H1 (cell line): Measurements from ENCODE around the gene MPP2. TPM values are rescaled to one million over a fixed set of nuclear protein-coding genes. Genes with fewer than 3 reads are reported as not detected.

Source experiments
- CTCF ChIA-PET: fragments of 300-600 bp; sonication (Branson Sonifier 250); formaldehyde crosslinking; loops from one replicate; lab custom pipeline; 2021; ENCODE audit not compliant: partially characterized antibody; lab: Charles Lee
- POLR2A ChIA-PET: fragments of 300-600 bp; sonication (Branson Sonifier 250); formaldehyde crosslinking; loops from one replicate; lab custom pipeline; 2021; ENCODE audit warnings: inconsistent platforms; ENCODE audit not compliant: partially characterized antibody; lab: Charles Lee
- DNase-seq, 2 experiments: peaks; one replicate each; pipeline versions ENCODE4 v3.0.0 to v3.0.0-alpha.2; 2010 to 2022; ENCODE audit warnings: low spot score in 2 of 2, low read depth in 1 of 2, mixed read lengths in 1 of 2
- FAIRE-seq: peaks from 2 replicates; lab custom pipeline; 2011; peaks lifted over from hg19 to GRCh38; lab: Jason Lieb, UNC
- H2AFZ ChIP-seq: 2 replicates; pipeline ENCODE4 v1.8.1; 2012; ENCODE audit warnings: low read length, inconsistent platforms
- H2AK5ac ChIP-seq: 2 replicates; pipeline ENCODE4 v1.6.1; 2013; ENCODE audit warnings: low read depth, low read length
- H2BK120ac ChIP-seq: replicated peaks from 2 replicates; pipeline ENCODE3; 2013; ENCODE audit warnings: low read depth, low read length, inconsistent platforms
- H2BK12ac ChIP-seq: 2 replicates; pipeline ENCODE4 v1.6.1; 2013; ENCODE audit warnings: low read depth, low read length
- H2BK15ac ChIP-seq: 2 replicates; pipeline ENCODE4 v1.6.1; 2013; ENCODE audit warnings: low read length
- H2BK20ac ChIP-seq: 2 replicates; pipeline ENCODE4 v1.6.1; 2013; ENCODE audit warnings: low read length
- H2BK5ac ChIP-seq: 2 replicates; pipeline ENCODE4 v1.6.1; 2013; ENCODE audit warnings: low read depth, low read length
- H3K14ac ChIP-seq: 2 replicates; pipeline ENCODE4 v1.6.1; 2013; ENCODE audit warnings: inconsistent platforms; ENCODE audit not compliant: insufficient read length
- H3K18ac ChIP-seq: 2 replicates; pipeline ENCODE4 v1.6.1; 2013; ENCODE audit warnings: low read length; ENCODE audit errors: extremely low read depth
- H3K23ac ChIP-seq: 2 replicates; pipeline ENCODE4 v1.6.1; 2013; ENCODE audit warnings: inconsistent platforms; ENCODE audit not compliant: insufficient read length
- H3K23me2 ChIP-seq: 2 replicates; pipeline ENCODE4 v1.6.1; 2013; ENCODE audit warnings: low read depth, low read length
- H3K27ac ChIP-seq: 2 replicates; pipeline ENCODE4 v1.6.1; 2011; ENCODE audit warnings: low read depth, low read length, inconsistent platforms
- H3K27me3 ChIP-seq, 4 experiments: replicated peaks in 1 of 4; 1 replicate in 1 of 4; 2 replicates in 3 of 4; pipeline versions ENCODE4 v1.6.1 to v1.8.1; 2011 to 2013; ENCODE audit warnings: low read length in 3 of 4, mild to moderate bottlenecking in 3 of 4, inconsistent platforms in 2 of 4, mixed read lengths in 2 of 4, moderate library complexity in 1 of 4; ENCODE audit not compliant: control insufficient read depth in 3 of 4, insufficient read depth in 3 of 4; ENCODE audit errors: extremely low read depth in 1 of 4
- H3K36me3 ChIP-seq, 4 experiments: 2 replicates each; pipeline versions ENCODE4 v1.6.1 to v1.8.1; 2011 to 2013; ENCODE audit warnings: mild to moderate bottlenecking in 4 of 4, low read length in 3 of 4, moderate library complexity in 2 of 4, control low read depth in 1 of 4, inconsistent platforms in 1 of 4; ENCODE audit not compliant: insufficient read depth in 4 of 4, control insufficient read depth in 2 of 4
- H3K4ac ChIP-seq: replicated peaks from 2 replicates; pipeline ENCODE3; 2013; ENCODE audit warnings: low read length, low read depth, mixed read lengths, inconsistent platforms; ENCODE audit not compliant: insufficient read length
- H3K4me1 ChIP-seq, 4 experiments: replicated peaks in 1 of 4; 1 replicate in 1 of 4; 2 replicates in 3 of 4; pipeline versions ENCODE4 v1.6.1 to v1.8.1; 2011 to 2013; ENCODE audit warnings: low read length in 3 of 4, inconsistent platforms in 2 of 4, mixed read lengths in 1 of 4; ENCODE audit not compliant: insufficient read depth in 4 of 4, control insufficient read depth in 3 of 4
- H3K4me2 ChIP-seq, 2 experiments: 2 replicates each; pipeline versions ENCODE4 v1.6.1 to v1.8.1; 2011 to 2013; ENCODE audit warnings: low read depth in 2 of 2, low read length in 2 of 2, control low read depth in 1 of 2, inconsistent platforms in 1 of 2, mild to moderate bottlenecking in 1 of 2; ENCODE audit not compliant: insufficient read depth in 1 of 2
- H3K4me3 ChIP-seq, 4 experiments: fragments of 200-600, 300-600 bp in 1 of 4; sonication (generic), shearing (Covaris generic), sonication (Bioruptor Twin) in 1 of 4; 2 replicates each; pipeline versions ENCODE4 v1.5.1 to v1.8.1; 2011 to 2016; ENCODE audit warnings: low read length in 4 of 4, low read depth in 3 of 4, control low read depth in 2 of 4, inconsistent platforms in 2 of 4, mild to moderate bottlenecking in 2 of 4, mixed read lengths in 1 of 4, moderate library complexity in 1 of 4; ENCODE audit not compliant: insufficient read depth in 2 of 4; ENCODE audit errors: extremely low read depth in 1 of 4
- H3K56ac ChIP-seq: replicated peaks from 2 replicates; pipeline ENCODE3; 2013; ENCODE audit warnings: low read depth, mild to moderate bottlenecking, mixed read lengths, low read length, inconsistent platforms; ENCODE audit not compliant: insufficient read length
- H3K79me1 ChIP-seq: 2 replicates; pipeline ENCODE4 v1.6.1; 2013; ENCODE audit warnings: low read depth, low read length, control low read depth
- H3K79me2 ChIP-seq, 2 experiments: 2 replicates each; pipeline versions ENCODE4 v1.6.1 to v1.8.1; 2012 to 2013; ENCODE audit warnings: low read length in 2 of 2, mild to moderate bottlenecking in 2 of 2, inconsistent platforms in 1 of 2; ENCODE audit not compliant: insufficient read depth in 2 of 2, control insufficient read depth in 1 of 2
- H3K9ac ChIP-seq, 4 experiments: replicated peaks in 1 of 4; 1 replicate in 1 of 4; 2 replicates in 3 of 4; pipeline versions ENCODE4 v1.6.1 to v1.8.1; 2011 to 2013; ENCODE audit warnings: low read depth in 3 of 4, low read length in 3 of 4, control low read depth in 2 of 4, mild to moderate bottlenecking in 2 of 4, moderate library complexity in 2 of 4, inconsistent platforms in 1 of 4; ENCODE audit errors: extremely low read depth in 1 of 4
- H3K9me3 ChIP-seq, 2 experiments: 2 replicates each; pipeline versions ENCODE4 v1.6.1 to v1.8.1; 2012 to 2013; ENCODE audit warnings: mild to moderate bottlenecking in 2 of 2, moderate library complexity in 2 of 2, control low read depth in 1 of 2, inconsistent platforms in 1 of 2, low read depth in 1 of 2, low read length in 1 of 2, mixed read lengths in 1 of 2; ENCODE audit not compliant: insufficient read depth in 2 of 2
- H4K20me1 ChIP-seq, 2 experiments: replicated peaks in 1 of 2; 2 replicates each; pipeline versions ENCODE3 to v1.8.1; 2011 to 2013; ENCODE audit warnings: inconsistent platforms in 2 of 2, low read length in 2 of 2, mild to moderate bottlenecking in 1 of 2; ENCODE audit not compliant: insufficient read depth in 2 of 2, control insufficient read depth in 1 of 2
- H4K5ac ChIP-seq: 2 replicates; pipeline ENCODE4 v1.6.1; 2013; ENCODE audit warnings: low read length, low read depth, mixed read lengths, inconsistent platforms; ENCODE audit not compliant: insufficient read length
- H4K8ac ChIP-seq: 2 replicates; pipeline ENCODE4 v1.8.0; 2013; ENCODE audit warnings: mild to moderate bottlenecking, moderate library complexity, low read length, inconsistent platforms; ENCODE audit not compliant: insufficient read depth; ENCODE audit errors: extremely low read depth
- H4K91ac ChIP-seq: replicated peaks from 2 replicates; pipeline ENCODE3; 2013; ENCODE audit warnings: low read length, mixed read lengths, inconsistent platforms; ENCODE audit not compliant: insufficient read length
- ATF3 ChIP-seq: IDR thresholded peaks from 2 replicates; pipeline ENCODE4 v1.6.1; 2011; ENCODE audit warnings: low read depth, mild to moderate bottlenecking, low read length; ENCODE audit not compliant: insufficient read depth
- BACH1 ChIP-seq: IDR thresholded peaks from 2 replicates; pipeline ENCODE4 v1.6.1; 2012; ENCODE audit warnings: low read length, improper control_type of control experiment
- BRCA1 ChIP-seq: IDR thresholded peaks from 2 replicates; pipeline ENCODE4 v1.6.1; 2012; ENCODE audit warnings: low read depth, low read length, improper control_type of control experiment
- CBX5 ChIP-seq: fragments of 300-800, 300-1000 bp; sonication (generic); IDR thresholded peaks from 2 replicates; pipeline ENCODE4 v1.7.1; 2016; ENCODE audit warnings: antibody characterized with exemption, low read length, low read depth
- EP300 ChIP-seq, 2 experiments: IDR thresholded peaks; 1 replicate in 1 of 2; 2 replicates in 1 of 2; pipeline ENCODE4 v1.6.1; 2011 to 2012; ENCODE audit warnings: low read depth in 2 of 2, low read length in 2 of 2, mild to moderate bottlenecking in 2 of 2, borderline replicate concordance in 1 of 2, inconsistent platforms in 1 of 2, moderate library complexity in 1 of 2
- HDAC6 ChIP-seq: IDR thresholded peaks from one replicate; pipeline ENCODE4 v1.7.1; 2012; ENCODE audit warnings: low read depth, mild to moderate bottlenecking, inconsistent platforms, low read length, moderate library complexity
- NANOG ChIP-seq: IDR thresholded peaks from 2 replicates; pipeline ENCODE4 v1.6.1; 2011; ENCODE audit warnings: low read length, low read depth, mild to moderate bottlenecking, inconsistent platforms; ENCODE audit not compliant: insufficient read depth, poor library complexity, severe bottlenecking
- PHF8 ChIP-seq: fragments of 200-600 bp; sonication (generic); conservative IDR thresholded peaks from 2 replicates; pipeline ENCODE4 v1.7.1; 2012; ENCODE audit warnings: low read depth, mild to moderate bottlenecking, inconsistent platforms, low read length, moderate library complexity
- SIN3A ChIP-seq, 2 experiments: IDR thresholded peaks in 1 of 2; conservative IDR thresholded peaks in 1 of 2; 2 replicates each; pipeline ENCODE4 v1.6.1; 2011 to 2012; ENCODE audit warnings: low read length in 2 of 2, improper control_type of control experiment in 1 of 2, low read depth in 1 of 2, mild to moderate bottlenecking in 1 of 2
- SIRT6 ChIP-seq: IDR thresholded peaks from one replicate; pipeline ENCODE4 v1.7.1; 2012; ENCODE audit warnings: low read length, inconsistent platforms
- SIX5 ChIP-seq: IDR thresholded peaks from 2 replicates; pipeline ENCODE4 v1.6.1; 2011; ENCODE audit warnings: mild to moderate bottlenecking, low read depth, low read length
- TCF12 ChIP-seq: IDR thresholded peaks from 2 replicates; pipeline ENCODE4 v1.6.1; 2011; ENCODE audit warnings: low read depth, mild to moderate bottlenecking, low read length
- ZNF274 ChIP-seq: IDR thresholded peaks from 2 replicates; pipeline ENCODE4 v1.7.0; 2012; ENCODE audit warnings: low read length, borderline replicate concordance; ENCODE audit errors: extremely low read depth
- WGBS, 2 experiments: shearing (Covaris generic) in 1 of 2; methylation state at CpG; one replicate each; pipeline versions ENCODE4 v1.1.6 to v1.1.7; 2013 to 2015; ENCODE audit warnings: low lambda C conversion rate in 2 of 2, mixed read lengths in 2 of 2, inconsistent platforms in 1 of 2, low coverage in 1 of 2, missing lambda C conversion rate in 1 of 2; ENCODE audit not compliant: insufficient replicate concordance in 2 of 2, insufficient coverage in 1 of 2, insufficient read length in 1 of 2; ENCODE audit errors: extremely low coverage in 1 of 2, missing lambda C conversion rate in 1 of 2; 5-methylcytosine and 5-hydroxymethylcytosine counted together
- polyA plus RNA-seq, 7 experiments: library from polyadenylated mRNA; depleted of rRNA in 3 of 7; stranded (reverse) in 5 of 7; unstranded in 2 of 7; fragments of >200 nt in 5 of 7; fragments of 200-250 nt in 2 of 7; gene quantifications; 1 replicate in 5 of 7; 2 replicates in 1 of 7; 4 replicates in 1 of 7; pipeline versions ENCODE4 v1.2.1 to v1.2.3, GENCODE V29; 2011 to 2013; ENCODE audit warnings: missing spikeins in 2 of 7, mixed read lengths in 2 of 7
- total RNA-seq: library from RNA; stranded (reverse); fragmentation: NEBNext Ultra II Directional; extraction: Animal tissue kit (Norgen Biotek cat#: 25700); gene quantifications from 2 replicates; pipeline ENCODE4 v1.2.1, GENCODE V29; 2021

MPP2 gene
- total and polyA plus RNA-seq, 2 of the 8 experiments (the other 6 are each of a cell fraction or from before 2014, with no cell fraction given) = 30.9 to 34.1 TPM

GRCh38 chr17:43827596-43827995 lies 79.7 kb downstream of the MPP2 start:
- Histone ChIP-seq H3K56ac (no peak overlapping the region), H4K91ac (no peak overlapping the region), H3K36me3 (peaks cover 0 to 8% (median 0%) of the 10 kb centered on the region in 4 experiments; a peak in 3 of 8 replicates), H3K9me3 (no peaks in the 10 kb centered on the region), H3K18ac (no peak overlapping the region), H3K9ac (no peak overlapping the region), H3K27ac (no peak overlapping the region; the same call in 1 of the 2 replicates), H3K4ac (no peak overlapping the region), H4K8ac (no peak overlapping the region), H2BK20ac (no peak overlapping the region), H2BK15ac (no peak overlapping the region), H3K79me2 (no peaks in the 10 kb centered on the region), H3K14ac (no peak overlapping the region), H2BK12ac (no peak overlapping the region), H3K4me2 (no peak overlapping the region), H3K4me3 (no peak overlapping the region), H2BK5ac (no peak overlapping the region), H3K27me3 (peaks cover 0 to 4% (median 0%) of the 10 kb centered on the region in 4 experiments; a peak in 2 of 7 replicates), H2AFZ (no peak overlapping the region), H3K4me1 (peaks cover 0 to 8% (median 4%) of the 10 kb centered on the region in 4 experiments; a peak in 4 of 7 replicates), H3K23me2 (peaks cover 4% of the 10 kb centered on the region; the same call in 1 of the 2 replicates), H2AK5ac (no peak overlapping the region), H3K79me1 (no peaks in the 10 kb centered on the region), H4K20me1 (peaks cover 0 to 2% of the 10 kb centered on the region in 2 experiments), H3K23ac (no peak overlapping the region), H4K5ac (no peak overlapping the region), H2BK120ac (no peak overlapping the region)
- WGBS, 2 experiments = 83% methylated on average over 9 of the region's 9 CpGs; no CpG with 5 or more reads in 1 of the 2 experiments
- CTCF ChIA-PET = interaction anchor here (0.6 to 3.3 kb wide), 6 partner anchors 11 to 1665 kb away, joined by 3 to 16 read pairs (median 4); partner anchors contain the start of gene CD300LG
- DNase-seq (no peak), FAIRE-seq (no peak)
- POLR2A ChIA-PET = interaction anchor here (0.8 to 1.5 kb wide), 2 partner anchors 9 to 24 kb away, joined by 3 to 4 read pairs; no protein-coding TSS in a partner anchor
- TF ChIP-seq SIX5 (no peak), BACH1 (no peak), ATF3 (no peak), BRCA1 (no peak), PHF8 (no peak), HDAC6 (no peak), ZNF274 (no peak), CBX5 (no peak), NANOG (no peak), SIN3A (conservative IDR thresholded peaks at IDR 0.05 in 1 of 2, IDR thresholded peaks at IDR 0.05 in 1 of 2; ENCODE audit: low read depth in 1 of 2, low read length in 2 of 2) (no peak), EP300 (IDR thresholded peaks at IDR 0.05; ENCODE audit: borderline replicate concordance in 1 of 2, low read depth in 2 of 2, low read length in 2 of 2) (no peak), SIRT6 (no peak), TCF12 (no peak)
